GM18867 (cell line): ENCODE measurements around the gene GPBP1L1.
"Not testable (repeated sequence)": the region's sequence is repeated elsewhere in the genome, so short reads cannot be mapped to it uniquely, and the experiment has no call there.

Experiments
- ATAC-seq: cut with Tn5 transposase; IDR thresholded peaks from one replicate; pipeline ENCODE4 v1.9.1; 2021; ENCODE audit warnings: mild to moderate bottlenecking, moderate library complexity; ENCODE audit not compliant: unreplicated experiment

GPBP1L1 gene

GRCh38 chr1:45682942-45683341, 3.4 kb downstream of the GPBP1L1 start:
- no peak for ATAC-seq

- no peak for ATAC-seq
Observed at GRCh38 chr1:45679123-45679522, 7.2 kb downstream of the GPBP1L1 start.

- no peak for ATAC-seq
Observed at GRCh38 chr1:45678489-45678888, 7.8 kb downstream of the GPBP1L1 start.

GRCh38 chr1:45677751-45678245, 8.5 kb downstream of the GPBP1L1 start:
- no peak for ATAC-seq

GRCh38 chr1:45676553-45676952, 9.8 kb downstream of the GPBP1L1 start:
- not testable (repeated sequence) for ATAC-seq

- no peak for ATAC-seq
Observed at GRCh38 chr1:45674478-45674877, 11.9 kb downstream of the GPBP1L1 start.

GRCh38 chr1:45673956-45674355, 12.4 kb downstream of the GPBP1L1 start:
- no peak for ATAC-seq

GRCh38 chr1:45669859-45670655, 16.3 kb downstream of the GPBP1L1 start:
- ATAC-seq = no peak

GRCh38 chr1:45669379-45669778, 17.0 kb downstream of the GPBP1L1 start:
- no peak for ATAC-seq

GRCh38 chr1:45668526-45668925, 17.8 kb downstream of the GPBP1L1 start:
- no peak for ATAC-seq

GRCh38 chr1:45667321-45668111, 18.8 kb downstream of the GPBP1L1 start:
- no peak for ATAC-seq

- no peak for ATAC-seq
Observed at GRCh38 chr1:45666836-45667235, 19.5 kb downstream of the GPBP1L1 start.

- ATAC-seq = no peak
Observed at GRCh38 chr1:45660336-45660735, 26.0 kb downstream of the GPBP1L1 start.

- no peak for ATAC-seq
Observed at GRCh38 chr1:45659222-45659621, 27.1 kb downstream of the GPBP1L1 start.

GRCh38 chr1:45658171-45658570, 28.2 kb downstream of the GPBP1L1 start:
- ATAC-seq = no peak

GRCh38 chr1:45656573-45657226, 29.6 kb downstream of the GPBP1L1 start:
- ATAC-seq = no peak

- no peak for ATAC-seq
Observed at GRCh38 chr1:45654540-45655280, 31.6 kb downstream of the GPBP1L1 start.

GRCh38 chr1:45647248-45648021, 38.9 kb downstream of the GPBP1L1 start:
- no peak for ATAC-seq

- no peak for ATAC-seq
Observed at GRCh38 chr1:45644661-45645060, 41.7 kb downstream of the GPBP1L1 start.

GRCh38 chr1:45643978-45644377, 42.4 kb downstream of the GPBP1L1 start:
- ATAC-seq = no peak
